Endothelial cell of umbilical vein (primary cell): ENCODE data around the gene AFG3L2.

Experiments used
- EZH2 ChIP-seq: IDR thresholded peaks from 2 replicates; pipeline ENCODE4 v1.6.1; 2012; ENCODE audit warnings: borderline replicate concordance, low read depth, mild to moderate bottlenecking, moderate library complexity, low read length, inconsistent platforms; ENCODE audit not compliant: severe bottlenecking
- FOS ChIP-seq: IDR thresholded peaks from 2 replicates; pipeline ENCODE4 v1.6.1; 2011; ENCODE audit warnings: mild to moderate bottlenecking, low read length, moderate library complexity, borderline replicate concordance; ENCODE audit not compliant: insufficient read depth
- GATA2 ChIP-seq: IDR thresholded peaks from 2 replicates; pipeline ENCODE4 v1.7.0; 2011; ENCODE audit warnings: low read depth, mild to moderate bottlenecking, moderate library complexity, mixed read lengths, low read length; ENCODE audit not compliant: insufficient read length, insufficient read depth
- JUN ChIP-seq: IDR thresholded peaks from 2 replicates; pipeline ENCODE4 v1.6.1; 2011; ENCODE audit warnings: borderline replicate concordance, low read depth; ENCODE audit not compliant: insufficient read length, insufficient read depth
- MYC ChIP-seq: IDR thresholded peaks from one replicate; pipeline ENCODE4 v1.6.1; 2011; ENCODE audit warnings: mild to moderate bottlenecking, low read depth, low read length
- POLR2A ChIP-seq: IDR thresholded peaks from 2 replicates; pipeline ENCODE4 v1.6.1; 2012; ENCODE audit warnings: low read depth, mild to moderate bottlenecking, control low read depth, low read length
- POLR2AphosphoS5 ChIP-seq: IDR thresholded peaks from 2 replicates; pipeline ENCODE4 v1.6.1; 2012; ENCODE audit warnings: low read depth, mild to moderate bottlenecking, control low read depth, low read length, moderate library complexity; ENCODE audit not compliant: insufficient read depth
- TF ChIP-seq, protein P1 (sequence below), 2 donors: IDR thresholded peaks; 1 replicate in 1 of 2; 2 replicates in 1 of 2; pipeline ENCODE4 v1.5.1; 2011; ENCODE audit warnings: low read length in 2 of 2, mild to moderate bottlenecking in 2 of 2, moderate library complexity in 2 of 2, control low read depth in 1 of 2, inconsistent platforms in 1 of 2, low read depth in 1 of 2; ENCODE audit not compliant: insufficient read depth in 1 of 2; ENCODE audit errors: extremely low read depth in 1 of 2
- TF ChIP-seq, protein P2 (sequence below): IDR thresholded peaks from 2 replicates; pipeline ENCODE4 v1.6.1; 2011; ENCODE audit not compliant: insufficient read depth, insufficient read length

DNA sequence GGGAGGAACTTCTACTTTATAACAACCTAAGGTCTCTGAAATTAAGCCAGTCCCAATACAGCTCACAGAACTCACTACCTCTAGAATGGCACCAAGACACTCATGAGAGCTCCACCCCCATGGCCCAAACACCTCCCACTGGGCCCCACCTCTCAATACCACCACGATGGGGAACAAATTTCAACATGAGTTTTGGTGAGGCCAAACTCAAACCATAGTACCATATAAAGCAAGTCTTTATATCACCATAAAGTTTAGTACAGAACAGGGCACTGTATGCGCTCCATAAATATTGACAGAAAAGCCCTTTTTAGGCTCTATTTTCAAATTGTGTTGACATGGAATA lies 3.3 kb downstream of the AFG3L2 start:
- TF ChIP-seq, protein P1, sequence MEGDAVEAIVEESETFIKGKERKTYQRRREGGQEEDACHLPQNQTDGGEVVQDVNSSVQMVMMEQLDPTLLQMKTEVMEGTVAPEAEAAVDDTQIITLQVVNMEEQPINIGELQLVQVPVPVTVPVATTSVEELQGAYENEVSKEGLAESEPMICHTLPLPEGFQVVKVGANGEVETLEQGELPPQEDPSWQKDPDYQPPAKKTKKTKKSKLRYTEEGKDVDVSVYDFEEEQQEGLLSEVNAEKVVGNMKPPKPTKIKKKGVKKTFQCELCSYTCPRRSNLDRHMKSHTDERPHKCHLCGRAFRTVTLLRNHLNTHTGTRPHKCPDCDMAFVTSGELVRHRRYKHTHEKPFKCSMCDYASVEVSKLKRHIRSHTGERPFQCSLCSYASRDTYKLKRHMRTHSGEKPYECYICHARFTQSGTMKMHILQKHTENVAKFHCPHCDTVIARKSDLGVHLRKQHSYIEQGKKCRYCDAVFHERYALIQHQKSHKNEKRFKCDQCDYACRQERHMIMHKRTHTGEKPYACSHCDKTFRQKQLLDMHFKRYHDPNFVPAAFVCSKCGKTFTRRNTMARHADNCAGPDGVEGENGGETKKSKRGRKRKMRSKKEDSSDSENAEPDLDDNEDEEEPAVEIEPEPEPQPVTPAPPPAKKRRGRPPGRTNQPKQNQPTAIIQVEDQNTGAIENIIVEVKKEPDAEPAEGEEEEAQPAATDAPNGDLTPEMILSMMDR (IDR thresholded peaks at IDR 0.05; ENCODE audit: extremely low read depth in 1 of 2, insufficient read depth in 1 of 2, low read depth in 1 of 2, low read length in 2 of 2): no peak
- TF ChIP-seq EZH2 (no peak), POLR2A (no peak), JUN (no peak), POLR2AphosphoS5 (no peak), GATA2 (no peak), FOS (no peak), MYC (no peak)
- TF ChIP-seq, protein P2, sequence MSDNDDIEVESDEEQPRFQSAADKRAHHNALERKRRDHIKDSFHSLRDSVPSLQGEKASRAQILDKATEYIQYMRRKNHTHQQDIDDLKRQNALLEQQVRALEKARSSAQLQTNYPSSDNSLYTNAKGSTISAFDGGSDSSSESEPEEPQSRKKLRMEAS: no peak
